Jurkat, Clone E6-1 (cell line): Measurements from ENCODE around the gene LY6G6D.

ENCODE experiments used
- DNase-seq: peaks from one replicate; pipeline ENCODE4 v3.0.0-alpha.2; 2011; ENCODE audit warnings: low read depth, low spot score
- H3K4me3 ChIP-seq: 2 replicates; pipeline ENCODE4 v1.5.1; 2011; ENCODE audit warnings: mild to moderate bottlenecking, low read length, control low read depth, moderate library complexity

The LY6G6D gene

DNA sequence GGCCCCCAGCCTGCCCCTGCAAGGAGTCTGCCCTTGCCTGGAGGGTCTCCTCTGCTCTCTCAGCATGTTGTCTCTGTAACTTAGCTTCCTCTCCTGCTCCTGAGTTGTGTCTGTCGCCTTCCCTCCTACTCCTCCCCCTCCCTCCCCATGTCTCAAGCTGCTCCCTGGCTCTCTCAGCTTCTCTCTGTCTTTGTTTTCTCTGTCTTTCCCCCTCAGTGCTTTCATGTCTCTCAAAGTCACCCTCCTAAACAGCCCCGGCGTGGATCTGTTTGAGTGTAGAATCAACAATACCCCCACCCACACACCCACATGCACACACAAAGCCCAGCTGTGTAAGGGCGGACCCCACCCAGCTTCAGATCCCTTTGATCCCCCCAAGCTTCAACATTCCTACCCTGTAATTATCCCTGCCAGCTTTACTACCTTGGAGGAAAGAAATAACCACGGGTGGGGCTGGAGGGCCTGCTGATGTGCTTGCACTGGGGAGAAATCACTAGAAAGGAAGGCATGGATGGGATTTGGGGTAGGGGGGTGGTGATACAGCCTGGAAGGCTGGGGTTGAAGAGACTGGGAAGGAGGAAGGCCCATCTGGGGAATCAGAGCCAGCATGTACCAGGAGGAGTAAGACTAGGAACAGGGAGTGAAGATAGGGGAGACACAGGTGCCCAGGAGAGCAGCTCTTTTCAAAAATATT, 1.0 kb upstream of the LY6G6D start:
- DNase-seq = no peak
- H3K4me3 ChIP-seq = no peak overlapping the region

GRCh38 chr6:31717499-31718222, 2.5 kb downstream of the LY6G6D start:
- no peak for DNase-seq
- no peak overlapping the region for H3K4me3 ChIP-seq

- no peak overlapping the region for H3K4me3 ChIP-seq
- no peak for DNase-seq
These were observed 3.1 kb downstream of the LY6G6D start for GRCh38 chr6:31718265-31718664.

DNA sequence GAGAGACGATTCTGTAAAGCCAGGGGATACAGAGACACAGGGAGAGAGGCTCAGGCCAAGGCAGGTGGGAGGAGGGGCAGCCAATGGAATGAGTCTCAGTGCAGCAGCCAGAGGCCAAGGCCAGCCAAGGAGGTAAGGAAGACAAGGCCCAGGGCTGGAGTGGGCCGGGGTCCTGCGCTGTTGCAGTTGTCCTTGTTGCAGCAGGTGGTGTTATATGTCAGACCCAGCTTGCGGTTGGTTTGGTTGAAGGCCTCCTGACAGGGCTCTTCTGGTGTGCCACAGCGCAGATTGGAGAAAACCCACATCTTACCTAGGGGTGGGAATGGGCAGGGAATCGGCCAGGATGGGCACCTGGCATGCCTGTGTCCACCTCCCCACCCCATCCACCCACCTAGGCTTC, 3.9 kb downstream of the LY6G6D start:
- H3K4me3 ChIP-seq = no peak overlapping the region
- no peak for DNase-seq

DNA sequence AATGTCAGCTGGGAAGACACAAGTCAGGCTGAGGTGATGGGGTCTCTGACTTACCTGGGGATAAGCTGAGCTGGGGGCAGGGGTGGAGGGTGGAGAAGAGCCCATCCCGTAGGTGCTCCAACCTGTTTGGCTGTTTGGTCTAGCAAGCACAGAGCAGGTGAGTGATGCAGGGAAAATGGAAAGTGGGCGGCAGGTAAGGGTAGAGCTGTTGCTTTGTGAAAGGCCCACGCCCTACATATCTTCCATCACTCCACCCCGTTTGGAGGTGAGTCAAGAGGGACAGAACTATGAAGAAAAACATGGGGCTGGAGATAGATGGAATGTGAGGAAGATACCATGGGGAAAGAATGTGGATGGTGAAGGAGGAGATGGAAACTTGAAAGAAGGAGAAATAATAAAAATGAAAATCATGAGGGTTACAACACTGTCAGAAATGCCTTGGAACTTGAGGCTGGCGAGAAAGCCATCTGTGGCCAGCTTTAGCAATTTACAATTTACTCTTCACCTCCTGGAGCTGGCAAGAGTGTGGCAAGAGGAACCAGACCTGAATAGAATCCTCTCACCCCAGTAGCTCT, 5.1 kb downstream of the LY6G6D start:
- no peak overlapping the region for H3K4me3 ChIP-seq
- DNase-seq = no peak

GRCh38 chr6:31721351-31722020, 6.3 kb downstream of the LY6G6D start, which contains the start of gene LY6G6C:
Gene LY6G6C, minus strand, starts transcription at chr6:31721746. Its CDS starts 67 bp downstream, at chr6:31721679.
- DNase-seq = no peak
- H3K4me3 ChIP-seq = no peak within 1 kb of the TSS

DNA sequence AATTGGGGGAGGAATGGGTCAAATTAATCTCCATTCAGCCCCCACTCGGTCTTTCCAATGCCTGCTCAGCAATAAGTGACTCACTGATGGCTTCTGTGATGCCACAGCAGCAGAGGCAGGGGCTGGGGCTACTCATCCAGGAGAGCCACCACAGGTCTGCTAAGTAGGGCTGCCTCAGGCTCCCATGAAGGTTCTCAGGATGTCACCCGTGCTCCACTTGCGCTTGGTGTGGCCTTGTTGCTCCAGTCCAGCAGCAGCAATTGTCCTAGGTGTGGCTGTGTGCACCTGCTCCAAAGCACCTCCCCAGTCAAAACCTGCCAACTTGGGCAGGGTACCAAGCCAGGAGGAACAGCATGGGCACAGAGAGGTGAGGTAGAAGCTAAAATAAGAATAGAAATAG, 7.0 kb downstream of the LY6G6D start:
- no peak for DNase-seq
- no peak overlapping the region for H3K4me3 ChIP-seq

- no peak within 1 kb of the TSS for H3K4me3 ChIP-seq
- DNase-seq = peak; percentile 72
These were observed 8.3 kb downstream of the LY6G6D start, which contains the start of gene MPIG6B for GRCh38 chr6:31723245-31723979. Gene MPIG6B, plus strand, starts transcription at chr6:31723373. Its CDS starts 11 bp downstream, at chr6:31723384.

DNA sequence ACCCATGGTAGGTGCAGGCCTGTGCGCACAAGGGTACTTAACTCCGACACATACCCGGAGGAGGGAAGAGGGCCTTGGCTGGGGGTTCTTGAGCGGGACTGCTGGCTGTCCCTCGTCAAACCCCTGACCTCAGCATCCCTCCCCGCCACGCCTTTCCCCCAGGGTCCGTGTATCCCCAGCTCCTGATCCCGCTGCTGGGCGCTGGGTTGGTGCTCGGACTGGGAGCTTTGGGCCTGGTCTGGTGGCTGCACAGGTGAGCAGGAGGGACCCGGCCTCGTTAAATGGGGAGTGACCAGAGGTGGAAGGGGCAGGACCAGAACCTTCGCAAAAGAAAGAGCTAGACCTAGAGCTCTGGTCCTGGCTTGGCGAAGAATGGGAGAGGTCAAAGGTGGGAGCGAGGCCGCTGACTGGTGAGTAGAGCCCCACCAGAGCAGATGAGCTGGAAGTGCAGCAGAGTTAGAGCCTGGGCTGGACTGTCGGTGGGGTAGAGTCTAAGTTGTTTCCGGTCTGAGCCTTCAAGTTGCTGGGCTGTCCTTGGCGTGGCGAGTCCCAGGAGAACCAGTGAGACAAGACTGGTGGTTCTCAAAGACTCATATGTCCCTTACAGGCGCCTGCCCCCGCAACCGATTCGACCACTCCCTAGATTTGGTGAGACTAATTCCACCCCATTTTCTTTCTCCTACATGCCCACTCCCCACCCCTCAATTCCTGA, 9.0 kb downstream of the LY6G6D start:
- no peak overlapping the region for H3K4me3 ChIP-seq
- DNase-seq = no peak

DNA sequence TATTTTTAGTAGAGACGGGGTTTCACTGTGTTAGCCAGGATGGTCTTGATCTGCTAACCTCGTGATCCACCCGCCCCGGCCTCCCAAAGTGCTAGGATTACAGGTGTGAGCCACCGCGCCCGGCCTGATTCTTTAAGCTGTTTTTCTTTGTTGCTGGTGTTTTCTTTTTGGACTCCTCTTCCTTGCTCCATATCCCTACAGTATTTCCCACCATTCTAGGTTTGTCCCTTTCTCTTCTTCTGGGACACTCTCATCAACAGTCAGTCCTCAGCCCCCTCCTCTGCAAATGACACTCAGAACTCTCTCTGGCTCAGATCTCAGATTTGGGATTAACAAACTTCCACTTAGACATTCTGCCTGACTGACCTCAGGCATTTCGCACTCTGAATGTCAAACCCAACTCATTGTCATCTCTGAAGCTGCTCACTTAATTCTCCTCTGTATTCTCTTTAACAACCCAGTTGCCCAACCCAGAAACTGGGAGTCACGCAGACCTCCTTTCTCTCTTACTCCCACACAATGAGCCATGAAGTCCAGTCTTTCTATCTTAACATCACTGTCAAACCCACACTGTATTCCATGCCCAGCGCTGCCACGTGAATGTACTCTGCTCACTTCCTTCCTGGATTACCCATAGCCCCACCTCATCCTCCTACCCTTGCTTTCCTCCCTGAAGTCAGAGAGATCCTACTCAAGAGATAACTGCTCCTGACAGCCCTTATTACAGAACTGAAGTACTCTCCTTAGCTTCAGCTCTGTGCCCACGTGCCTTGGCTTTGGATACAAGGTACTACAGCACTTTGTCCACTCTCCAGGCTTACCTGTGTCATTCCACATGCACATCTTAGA, 10.6 kb downstream of the LY6G6D start:
- no peak for DNase-seq
- H3K4me3 ChIP-seq = no peak overlapping the region

DNA sequence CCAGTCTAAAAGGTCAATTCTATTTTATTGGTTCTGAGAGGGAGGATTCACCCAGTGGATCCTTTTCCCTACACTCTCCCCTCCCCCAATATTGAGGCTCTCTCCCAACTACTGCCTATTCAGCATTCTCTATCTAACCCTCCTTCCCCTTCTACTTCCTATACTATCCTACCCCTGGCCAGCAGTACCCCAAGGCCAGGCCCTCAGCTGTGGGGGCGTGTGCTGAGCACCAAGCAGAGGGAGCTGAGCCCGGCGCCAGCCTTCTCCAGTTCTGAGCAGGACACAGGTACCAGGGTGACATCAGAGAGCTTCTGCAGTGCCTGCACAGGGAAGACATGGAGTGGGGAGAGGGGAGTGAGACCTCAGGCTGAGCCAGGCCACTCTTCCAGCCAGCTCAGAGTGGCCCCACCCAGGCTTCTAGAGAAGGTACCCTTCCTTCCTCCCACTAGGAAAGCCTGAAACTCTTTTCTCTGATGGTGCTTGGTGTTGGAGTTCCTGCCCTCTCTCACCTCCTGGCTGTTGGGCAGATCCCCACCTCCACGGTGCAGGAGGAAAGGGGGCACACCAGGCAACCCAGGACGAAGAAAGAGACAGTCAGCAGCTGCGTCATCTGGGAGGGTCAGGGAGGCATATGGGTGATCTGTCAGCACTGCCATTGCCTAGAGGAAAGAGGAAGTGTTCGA, 12.0 kb downstream of the LY6G6D start:
- H3K4me3 ChIP-seq = no peak overlapping the region
- no peak for DNase-seq

GRCh38 chr6:31727717-31728671, 12.8 kb downstream of the LY6G6D start:
- peak; percentile 46 for DNase-seq
- no peak overlapping the region for H3K4me3 ChIP-seq

DNA sequence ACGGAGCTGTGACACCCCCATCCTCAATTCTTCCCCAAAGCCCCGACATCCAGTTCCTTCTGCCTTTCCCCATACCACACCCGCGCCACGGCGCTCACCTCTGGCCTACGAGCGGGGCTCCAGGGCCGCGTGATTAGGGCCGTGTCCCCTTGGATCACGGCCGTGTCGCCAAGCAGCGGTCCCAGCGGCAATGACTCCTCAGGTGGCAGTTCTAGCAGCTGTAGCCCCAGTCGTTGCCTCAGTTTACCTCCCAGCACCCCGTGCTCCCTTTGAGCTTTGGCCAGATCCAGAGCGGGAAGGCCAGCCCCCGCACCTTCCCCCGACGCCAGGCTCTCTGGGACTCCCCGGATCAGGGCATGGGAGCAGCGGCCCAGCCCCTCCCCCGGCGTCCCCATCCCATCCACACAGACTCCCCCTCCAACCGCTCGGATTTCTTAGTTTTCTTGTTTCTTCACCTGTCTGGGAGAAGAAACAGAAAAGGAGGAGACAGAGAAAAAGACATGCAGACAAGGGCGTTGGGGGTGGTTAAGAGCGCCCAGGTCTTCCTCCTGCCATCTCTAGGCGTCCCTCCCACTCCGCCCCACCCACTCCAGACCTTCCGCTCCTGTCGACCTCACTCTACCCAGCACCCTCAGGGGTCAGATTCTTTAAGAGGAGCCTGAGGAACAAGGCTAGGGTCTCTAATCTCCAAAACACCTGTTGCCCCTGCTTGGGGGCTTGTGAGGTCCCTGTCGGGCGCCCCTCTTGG, 13.8 kb downstream of the LY6G6D start, which contains the start of gene DDAH2:
DDAH2 (minus strand) TSS at position 533 of the 748 bp plus-strand sequence; CDS start at position 395, 138 bp downstream.
- H3K4me3 ChIP-seq = peak within 1 kb of the TSS; percentile 62
- no peak for DNase-seq

DNA sequence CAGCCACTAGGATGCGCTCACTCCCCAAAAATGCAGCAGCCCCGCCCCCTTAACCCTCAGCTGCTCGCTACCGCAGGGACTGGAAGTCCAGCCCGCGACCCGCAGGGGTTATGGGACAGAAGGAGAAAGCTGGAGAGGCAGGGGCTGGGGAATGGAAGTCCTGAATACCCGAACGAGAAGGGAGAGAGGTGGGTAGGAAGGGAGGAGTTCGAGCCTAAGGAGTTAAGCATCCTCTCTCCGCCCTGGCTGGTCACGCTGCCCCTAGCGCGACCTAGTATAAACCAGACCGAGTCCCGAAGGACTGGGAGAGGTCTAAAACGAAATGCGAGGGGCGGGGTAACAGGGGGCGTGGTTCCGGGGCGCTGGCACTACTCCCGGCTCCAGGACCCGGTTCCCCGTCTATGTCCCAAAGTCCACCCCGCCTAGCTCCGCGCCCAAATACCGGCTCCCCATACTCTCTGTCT, 14.4 kb downstream of the LY6G6D start:
- H3K4me3 ChIP-seq = peak overlapping the region; percentile 62
- DNase-seq = peak; percentile 70

- H3K4me3 ChIP-seq = peak overlapping the region; percentile 62
- peak; percentile 73 for DNase-seq
These were observed 15.0 kb downstream of the LY6G6D start for GRCh38 chr6:31729979-31730630.
